HEK293T (cell line): ENCODE data around the gene COPZ1.

Experiments
- BHLHE40 ChIP-seq: fragments of 450-650 bp; IDR thresholded peaks from 2 replicates; pipeline ENCODE4 v1.6.1; 2016; ENCODE audit warnings: mild to moderate bottlenecking, moderate library complexity, borderline replicate concordance
- ELF4 ChIP-seq: fragments of 450-650 bp; IDR thresholded peaks from 2 replicates; pipeline ENCODE4 v1.6.1; 2017; ENCODE audit warnings: antibody characterized with exemption
- FOXA1 ChIP-seq: fragments of 450-650 bp; IDR thresholded peaks from 2 replicates; pipeline ENCODE4 v1.6.1; 2016; ENCODE audit warnings: mild to moderate bottlenecking
- FOXK2 ChIP-seq: fragments of 450-650 bp; IDR thresholded peaks from 2 replicates; pipeline ENCODE4 v1.6.1; 2016; ENCODE audit warnings: mild to moderate bottlenecking
- FOXM1 ChIP-seq: fragments of 450-650 bp; IDR thresholded peaks from 2 replicates; pipeline ENCODE4 v1.6.1; 2017; ENCODE audit warnings: mild to moderate bottlenecking, borderline replicate concordance
- HDGF ChIP-seq: fragments of 450-650 bp; IDR thresholded peaks from 2 replicates; pipeline ENCODE4 v1.6.1; 2017; ENCODE audit warnings: antibody characterized with exemption, borderline replicate concordance
- LEF1 ChIP-seq: fragments of 450-650 bp; IDR thresholded peaks from 2 replicates; pipeline ENCODE4 v1.6.1; 2017; ENCODE audit warnings: mild to moderate bottlenecking, borderline replicate concordance
- SP1 ChIP-seq: fragments of 450-650 bp; IDR thresholded peaks from 2 replicates; pipeline ENCODE4 v1.6.1; 2017
- SUZ12 ChIP-seq: fragments of 450-650 bp; IDR thresholded peaks from 2 replicates; pipeline ENCODE4 v1.6.1; 2016; ENCODE audit warnings: mild to moderate bottlenecking
- ZNF384 ChIP-seq: fragments of 450-650 bp; IDR thresholded peaks from 2 replicates; pipeline ENCODE4 v1.6.1; 2016

GRCh38 chr12:54350743-54351142 lies 25.8 kb downstream of the COPZ1 start:
- TF ChIP-seq ZNF384 (no peak), FOXK2 (no peak), LEF1 (no peak), SUZ12 (no peak), FOXM1 (no peak), SP1 (no peak), HDGF (no peak), BHLHE40 (no peak), FOXA1 (no peak), ELF4 (no peak)
